Stomach (tissue), 9 donors: ENCODE data around the gene TYW5. TPM values are rescaled to one million over a fixed set of nuclear protein-coding genes. Genes with fewer than 3 reads are reported as not detected.

Experiments
- DNase-seq, 2 donors: peaks; one replicate each; pipeline versions ENCODE4 v3.0.0 to v3.0.0-alpha.2; 2013 to 2019
- H3K27ac ChIP-seq, 5 donors: fragments of 200-600 bp in 4 of 5; sonication (generic) in 4 of 5; one replicate each; pipeline ENCODE4 v1.5.1; 2013 to 2019; ENCODE audit warnings: mild to moderate bottlenecking in 1 of 5, moderate library complexity in 1 of 5
- H3K27me3 ChIP-seq, 3 donors: fragments of 200-600 bp; sonication (generic); one replicate each; pipeline ENCODE4 v1.5.1; 2017 to 2019; ENCODE audit warnings: mixed run types in 1 of 3
- H3K36me3 ChIP-seq, 4 donors: fragments of 200-600 bp; sonication (generic); 1 replicate in 3 of 4; 2 replicates in 1 of 4; pipeline ENCODE4 v1.5.1; 2016 to 2019
- H3K4me1 ChIP-seq, 4 donors: fragments of 200-600 bp; sonication (generic); one replicate each; pipeline ENCODE4 v1.5.1; 2016 to 2019
- H3K4me3 ChIP-seq, 4 donors: fragments of 200-600 bp; sonication (generic) in 3 of 4; one replicate each; pipeline ENCODE4 v1.5.1; 2016 to 2019; ENCODE audit warnings: mild to moderate bottlenecking in 1 of 4
- H3K9me3 ChIP-seq, 4 donors: fragments of 200-600 bp; sonication (generic); one replicate each; pipeline ENCODE4 v1.5.1; 2016 to 2019
- EP300 ChIP-seq: sonication (generic); formaldehyde crosslinking; IDR thresholded peaks from one replicate; pipeline ENCODE4 v1.6.1; 2017; ENCODE audit warnings: antibody characterized with exemption
- POLR2A ChIP-seq, 4 donors: fragments of 450-650 bp; IDR thresholded peaks; one replicate each; pipeline ENCODE4 v1.6.1; 2016; ENCODE audit warnings: antibody characterized with exemption in 4 of 4, control low read depth in 2 of 4, mild to moderate bottlenecking in 1 of 4, moderate library complexity in 1 of 4
- POLR2AphosphoS5 ChIP-seq, 3 donors: sonication (generic); formaldehyde crosslinking; IDR thresholded peaks; one replicate each; pipeline ENCODE4 v1.6.1; 2016; ENCODE audit warnings: antibody characterized with exemption in 3 of 3
- WGBS, 5 donors: extraction: QIAGEN DNeasy Blood & Tissue Kit in 3 of 5; methylation state at CpG; one replicate each; pipeline versions ENCODE4 v1.1.5 to v1.1.7; 2013 to 2018; 5-methylcytosine and 5-hydroxymethylcytosine counted together
- intact Hi-C: fragments of 100-400 bp; cut with DNase I; formaldehyde crosslinking; loops from one replicate; pipeline ENCODE4 v1.15.1; 2023; ENCODE audit warnings: low total_unique reads
- polyA plus RNA-seq, 3 donors: library from polyadenylated mRNA; stranded (reverse); fragments of 200-250 nt; gene quantifications; one replicate each; pipeline ENCODE4 v1.2.3, GENCODE V29; 2013
- total RNA-seq, 5 donors: library from RNA; depleted of rRNA; stranded (reverse); fragments of >200 nt; gene quantifications; one replicate each; pipeline versions ENCODE4 v1.1.0 to v1.2.3, GENCODE V29; 2014 to 2016
- TF ChIP-seq, protein P1 (sequence below), 7 experiments: fragments of 450-650 bp in 4 of 7; fragments of 200-600 bp in 3 of 7; sonication (generic) in 3 of 7; IDR thresholded peaks; one replicate each; pipeline ENCODE4 v1.5.1; 2016 to 2019; ENCODE audit warnings: antibody characterized with exemption in 7 of 7, control low read depth in 2 of 7, mild to moderate bottlenecking in 1 of 7
- donor health status: healthy with polysubstance abuse.
- donor health status: Bipolar disorder and iron deficiency.
- donor health status: healthy.

TYW5 gene
- total and polyA plus RNA-seq, 8 donors: 1.2 to 25.3 (median 3.8) TPM

DNA sequence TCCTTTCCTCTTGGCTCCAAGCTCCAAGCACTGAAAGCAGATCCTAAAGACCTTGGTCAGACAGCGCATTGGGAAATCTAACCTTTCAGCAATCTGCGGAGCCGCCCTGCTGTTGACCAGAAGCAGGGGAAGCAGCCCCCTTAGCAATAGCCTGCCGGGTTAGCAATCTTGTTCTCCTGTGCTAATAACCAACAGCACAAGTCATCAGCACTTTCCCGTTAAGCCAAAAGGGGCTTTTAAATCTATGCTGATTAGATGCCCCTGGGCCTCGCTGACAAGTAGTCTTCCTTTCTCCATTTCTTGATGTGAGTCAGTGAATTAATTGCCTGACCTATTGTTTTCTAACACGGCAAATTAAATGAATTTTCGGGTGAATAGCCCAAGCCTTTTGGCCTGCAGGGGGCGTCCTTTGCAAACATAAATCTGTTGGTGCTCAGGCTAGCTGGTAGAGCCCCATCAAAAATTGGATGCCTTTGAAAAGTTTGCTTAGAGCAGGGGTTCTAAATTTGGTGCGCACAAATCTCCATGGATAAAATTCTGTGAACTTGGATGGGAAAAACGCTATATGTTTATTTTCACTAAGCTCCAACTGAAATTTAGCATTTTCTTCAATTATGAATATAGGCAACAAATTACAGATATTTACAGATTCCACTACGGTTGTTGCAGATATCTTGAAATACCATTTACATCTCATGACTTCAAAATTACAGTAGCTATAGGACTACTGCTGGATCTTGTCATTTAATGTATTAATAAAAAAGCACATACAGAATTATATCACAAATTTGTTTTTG is 24.7 kb upstream of the TYW5 start:
- DNase-seq: peak; percentile 87 to 92
- H3K36me3 ChIP-seq: no peaks in the 10 kb centered on the region
- TF ChIP-seq, protein P1, sequence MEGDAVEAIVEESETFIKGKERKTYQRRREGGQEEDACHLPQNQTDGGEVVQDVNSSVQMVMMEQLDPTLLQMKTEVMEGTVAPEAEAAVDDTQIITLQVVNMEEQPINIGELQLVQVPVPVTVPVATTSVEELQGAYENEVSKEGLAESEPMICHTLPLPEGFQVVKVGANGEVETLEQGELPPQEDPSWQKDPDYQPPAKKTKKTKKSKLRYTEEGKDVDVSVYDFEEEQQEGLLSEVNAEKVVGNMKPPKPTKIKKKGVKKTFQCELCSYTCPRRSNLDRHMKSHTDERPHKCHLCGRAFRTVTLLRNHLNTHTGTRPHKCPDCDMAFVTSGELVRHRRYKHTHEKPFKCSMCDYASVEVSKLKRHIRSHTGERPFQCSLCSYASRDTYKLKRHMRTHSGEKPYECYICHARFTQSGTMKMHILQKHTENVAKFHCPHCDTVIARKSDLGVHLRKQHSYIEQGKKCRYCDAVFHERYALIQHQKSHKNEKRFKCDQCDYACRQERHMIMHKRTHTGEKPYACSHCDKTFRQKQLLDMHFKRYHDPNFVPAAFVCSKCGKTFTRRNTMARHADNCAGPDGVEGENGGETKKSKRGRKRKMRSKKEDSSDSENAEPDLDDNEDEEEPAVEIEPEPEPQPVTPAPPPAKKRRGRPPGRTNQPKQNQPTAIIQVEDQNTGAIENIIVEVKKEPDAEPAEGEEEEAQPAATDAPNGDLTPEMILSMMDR (IDR thresholded peaks at IDR 0.05): peak in 5 of 7 experiments; percentile 41 to 96 (median 81)
- TF ChIP-seq EP300: no peak
- H3K9me3 ChIP-seq: no peaks in the 10 kb centered on the region
- peaks cover 0 to 22% (median 10%) of the 10 kb centered on the region in 4 donors for H3K4me1 ChIP-seq
- H3K4me3 ChIP-seq: peak overlapping the region in 1 of 4 donors; percentile 11
- WGBS, 5 donors: 10 to 15% (median 11%) methylated on average over 12 of the region's 12 CpGs
- H3K27ac ChIP-seq: no peak overlapping the region
- no peaks in the 10 kb centered on the region for H3K27me3 ChIP-seq
- intact Hi-C loops: loop anchor here (5.0 kb wide), 1 partner anchor 502 kb away; no protein-coding TSS in a partner anchor

DNA sequence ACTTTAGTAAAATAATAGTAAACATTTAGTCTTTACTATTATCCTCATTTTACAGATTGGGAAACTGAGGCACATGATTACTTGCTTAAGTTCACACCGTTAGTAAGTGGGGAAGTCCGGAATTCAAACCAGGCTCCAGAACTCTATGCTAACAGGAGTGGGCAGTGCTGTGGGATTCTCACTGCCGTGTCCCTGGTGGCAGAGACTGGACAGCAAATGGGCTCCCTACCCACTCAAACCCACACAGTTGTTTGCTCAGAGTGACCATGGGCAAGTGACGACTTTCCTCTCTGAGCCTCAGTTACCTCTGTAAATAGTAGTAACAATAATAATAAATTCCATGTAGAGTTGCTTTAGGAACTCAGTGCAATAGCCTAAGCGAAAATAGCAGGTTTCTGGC is 24.1 kb upstream of the TYW5 start:
- TF ChIP-seq EP300 (no peak), POLR2A (IDR thresholded peaks at IDR 0.05) (no peak), POLR2AphosphoS5 (IDR thresholded peaks at IDR 0.05) (no peak)
- TF ChIP-seq, protein P1 (IDR thresholded peaks at IDR 0.05): no peak
- no peak overlapping the region for H3K27ac ChIP-seq
- peak overlapping the region in 1 of 4 donors; percentile 11 for H3K4me3 ChIP-seq
- H3K4me1 ChIP-seq: peaks cover 0 to 22% (median 10%) of the 10 kb centered on the region in 4 donors
- H3K9me3 ChIP-seq: no peaks in the 10 kb centered on the region
- no peak for DNase-seq
- intact Hi-C loops: no loop called here
- H3K27me3 ChIP-seq: no peaks in the 10 kb centered on the region
- 60 to 75% (median 70%) methylated on average over 5 of the region's 5 CpGs for WGBS, 5 donors
- H3K36me3 ChIP-seq: peaks cover 0 to 2% (median 0%) of the 10 kb centered on the region in 4 donors

DNA sequence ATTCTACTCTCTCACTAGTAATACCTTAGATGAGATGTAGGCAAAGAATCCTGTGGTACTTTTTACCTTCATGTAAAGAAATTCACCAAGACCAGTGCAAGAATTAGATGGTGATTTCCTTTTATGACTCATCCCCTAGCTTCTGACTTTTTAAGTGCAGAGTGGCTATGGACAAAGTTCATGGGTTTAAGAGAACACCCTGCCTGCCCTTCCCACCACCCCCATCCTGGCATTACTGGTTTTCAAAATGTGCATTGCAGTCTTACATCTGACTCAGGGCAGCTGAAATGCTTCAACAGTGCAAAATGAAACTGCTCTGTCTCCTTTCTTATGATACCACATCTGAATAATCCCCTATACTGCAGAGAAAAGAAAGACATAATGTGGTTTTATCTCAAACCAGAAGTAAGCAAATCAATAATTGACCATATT is 22.7 kb upstream of the TYW5 start:
- no peak overlapping the region for H3K4me3 ChIP-seq
- peaks cover 0 to 22% (median 10%) of the 10 kb centered on the region in 4 donors for H3K4me1 ChIP-seq
- peak overlapping the region in 2 of 5 donors; percentile 33 to 56 for H3K27ac ChIP-seq
- intact Hi-C loops: no loop called here
- peak in 1 of 2 donors; percentile 80 for DNase-seq
- no peaks in the 10 kb centered on the region for H3K9me3 ChIP-seq
- peaks cover 0 to 3% (median 0%) of the 10 kb centered on the region in 4 donors for H3K36me3 ChIP-seq
- H3K27me3 ChIP-seq: no peaks in the 10 kb centered on the region
- TF ChIP-seq POLR2A (IDR thresholded peaks at IDR 0.05) (no peak), POLR2AphosphoS5 (IDR thresholded peaks at IDR 0.05) (peak in 1 of 3 donors; percentile 49)

DNA sequence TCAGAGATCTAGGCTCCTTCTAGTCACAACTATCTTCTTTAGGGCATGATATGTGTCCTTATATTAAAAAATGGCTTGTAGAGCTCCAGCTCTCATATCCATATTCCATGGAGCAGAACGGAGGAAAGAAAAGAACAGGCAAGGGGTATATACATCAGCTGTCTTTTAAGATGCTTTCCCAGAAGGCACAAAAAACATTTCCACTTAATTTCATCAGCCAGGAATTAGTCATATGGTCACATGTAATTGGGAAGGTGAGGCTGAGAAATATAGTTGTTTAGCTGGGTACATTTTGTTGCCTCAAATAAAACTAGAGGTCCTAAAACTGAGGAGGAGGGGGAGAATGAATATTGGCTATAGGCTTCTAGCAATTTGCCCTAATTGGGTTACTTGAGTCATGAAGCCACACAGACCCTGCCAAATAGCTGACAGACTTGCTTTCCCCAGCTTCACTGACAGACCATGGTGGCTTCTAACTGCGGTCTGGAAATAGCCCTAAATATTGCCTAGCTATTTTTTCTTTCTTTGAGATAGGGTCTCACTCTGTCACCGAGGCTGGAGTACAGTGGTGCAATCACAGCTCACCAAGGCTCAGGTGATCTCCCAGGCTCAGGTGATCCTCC is 20.1 kb upstream of the TYW5 start:
- intact Hi-C loops: no loop called here
- TF ChIP-seq POLR2A (IDR thresholded peaks at IDR 0.05): no peak
- TF ChIP-seq, protein P1 (IDR thresholded peaks at IDR 0.05): no peak
- no peak for TF ChIP-seq POLR2AphosphoS5 (IDR thresholded peaks at IDR 0.05)
- no peak for TF ChIP-seq EP300

More for the DNA sequence above, 20.1 kb upstream of the TYW5 start:
- no peak overlapping the region for H3K27ac ChIP-seq
- 84 to 92% (median 87%) methylated on average over 3 of the region's 3 CpGs for whole genome bisulfite sequencing, 5 donors
- peaks cover 0 to 22% (median 10%) of the 10 kb centered on the region in 4 donors for H3K4me1 ChIP-seq
- no peaks in the 10 kb centered on the region for H3K27me3 ChIP-seq
- DNase-seq: no peak
- H3K4me3 ChIP-seq: no peak overlapping the region
- H3K36me3 ChIP-seq: peaks cover 0 to 8% (median 2%) of the 10 kb centered on the region in 4 donors
- no peaks in the 10 kb centered on the region for H3K9me3 ChIP-seq
